GM12874 (cell line): Measurements from ENCODE around the gene ACSL1.

ENCODE experiments used
- CTCF ChIP-seq: IDR thresholded peaks from 2 replicates; pipeline ENCODE4 v1.5.1; 2011; ENCODE audit warnings: low read depth, mild to moderate bottlenecking, control low read depth, low read length, moderate library complexity; ENCODE audit not compliant: insufficient read depth

The ACSL1 gene

DNA sequence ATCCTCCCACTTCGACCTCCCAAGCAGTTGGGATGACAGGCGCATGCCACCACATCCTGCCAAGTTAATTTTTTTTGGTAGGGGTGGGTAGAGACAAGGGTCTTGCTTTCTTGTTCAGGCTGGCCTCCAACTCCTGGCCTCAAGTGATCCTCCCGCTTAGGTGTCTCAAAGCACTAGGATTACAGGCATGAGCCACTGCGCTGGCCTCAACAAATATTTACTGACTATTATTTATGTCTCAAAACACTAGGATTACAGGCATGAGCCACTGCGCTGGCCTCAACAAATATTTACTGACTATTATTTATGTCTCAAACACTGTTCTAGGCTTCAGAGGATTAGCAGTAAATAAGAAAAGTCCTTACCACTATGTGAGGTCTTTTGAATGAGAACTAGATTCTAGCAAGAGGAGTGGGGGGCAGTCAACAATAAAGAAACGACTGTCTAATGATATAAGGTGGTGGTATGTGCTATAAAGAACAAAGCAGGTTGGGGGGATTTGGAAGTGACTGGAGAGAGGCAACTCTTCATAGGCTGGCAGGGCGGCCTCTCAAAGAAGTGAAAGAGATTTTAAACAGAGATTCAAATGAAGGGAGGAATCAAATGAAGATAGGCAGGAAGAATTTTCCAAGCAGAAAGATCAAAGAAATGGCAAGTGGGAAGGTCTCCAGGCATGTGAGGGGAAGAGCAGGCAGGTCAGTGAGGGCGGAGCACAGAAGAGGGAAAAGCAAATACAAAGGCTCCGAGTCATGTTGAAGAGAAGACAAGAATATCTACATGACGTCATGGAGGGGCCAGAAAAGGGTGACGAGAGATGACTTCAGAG is 12.7 kb upstream of the ACSL1 start:
- TF ChIP-seq CTCF: no peak

- TF ChIP-seq CTCF: no peak
These were observed 10.8 kb upstream of the ACSL1 start for GRCh38 chr4:184836613-184837012.

DNA sequence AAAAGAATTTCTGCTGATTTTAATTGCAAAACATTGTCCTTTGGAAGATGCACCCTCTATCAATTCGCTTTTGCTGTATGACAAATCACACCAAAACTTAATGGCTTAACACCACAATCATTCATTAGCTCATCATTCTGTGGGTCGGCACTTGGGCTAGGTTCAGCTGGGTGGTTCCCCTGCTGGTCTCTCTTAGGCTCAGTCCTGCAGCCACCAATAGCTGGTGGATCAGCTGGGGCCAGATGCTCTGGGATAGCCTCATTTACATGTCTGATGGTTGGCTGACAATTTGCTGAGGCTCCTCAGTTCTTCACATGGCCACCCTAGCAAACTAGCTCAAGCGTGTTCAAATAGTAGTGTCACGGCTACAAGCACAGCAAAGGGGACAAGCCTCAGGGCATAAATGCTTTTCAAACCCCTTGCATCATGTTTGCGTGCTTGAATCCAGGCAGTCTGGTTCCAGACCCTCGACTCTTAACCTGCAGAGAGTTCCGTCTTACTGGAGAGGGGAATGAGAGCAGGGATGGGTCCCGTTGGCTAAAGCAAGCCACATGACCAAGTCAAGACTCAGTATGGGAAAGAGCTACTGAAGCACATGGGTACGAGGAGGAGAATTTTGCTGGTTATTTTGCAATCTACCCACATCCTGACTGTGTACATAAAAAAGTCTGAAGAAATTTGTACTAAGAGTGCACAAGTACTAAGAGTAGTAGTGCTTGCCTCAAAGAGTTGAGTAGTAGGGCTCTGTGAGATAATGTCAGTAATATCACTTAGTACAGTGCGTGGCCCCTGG is 7.5 kb upstream of the ACSL1 start:
- TF ChIP-seq CTCF: no peak

DNA sequence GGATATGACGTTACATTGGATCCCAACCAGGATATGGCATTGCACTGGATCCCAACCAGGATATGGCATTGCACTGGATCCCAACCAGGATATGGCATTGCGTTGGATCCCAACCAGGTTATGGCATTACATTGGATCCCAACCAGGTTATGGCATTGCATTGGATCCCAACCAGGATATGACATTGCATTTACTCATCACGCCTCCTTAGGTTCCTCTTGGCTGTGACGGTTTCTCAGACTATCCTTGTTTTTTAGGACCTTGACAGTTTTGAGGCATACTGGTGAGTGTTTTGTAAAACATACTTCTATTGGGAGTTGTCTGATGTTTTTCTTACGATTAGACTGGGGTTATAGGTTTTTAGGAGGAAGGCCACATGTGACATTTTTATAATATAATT is 5.4 kb upstream of the ACSL1 start:
- TF ChIP-seq CTCF: no peak

- no peak for TF ChIP-seq CTCF
These were observed 1.0 kb upstream of the ACSL1 start for GRCh38 chr4:184826691-184827270.

- TF ChIP-seq CTCF: no peak
These were observed 450 bp downstream of the ACSL1 start for GRCh38 chr4:184825141-184825895.

- no peak for TF ChIP-seq CTCF
These were observed 1.0 kb downstream of the ACSL1 start for GRCh38 chr4:184824776-184825084.
